Measurements from ENCODE around the gene LRCOL1. TPM values are rescaled to one million over a fixed set of nuclear protein-coding genes. Genes with fewer than 3 reads are reported as not detected.

The LRCOL1 gene
- total RNA-seq, 1 experiment from 2014 or later, result not detected

DNA sequence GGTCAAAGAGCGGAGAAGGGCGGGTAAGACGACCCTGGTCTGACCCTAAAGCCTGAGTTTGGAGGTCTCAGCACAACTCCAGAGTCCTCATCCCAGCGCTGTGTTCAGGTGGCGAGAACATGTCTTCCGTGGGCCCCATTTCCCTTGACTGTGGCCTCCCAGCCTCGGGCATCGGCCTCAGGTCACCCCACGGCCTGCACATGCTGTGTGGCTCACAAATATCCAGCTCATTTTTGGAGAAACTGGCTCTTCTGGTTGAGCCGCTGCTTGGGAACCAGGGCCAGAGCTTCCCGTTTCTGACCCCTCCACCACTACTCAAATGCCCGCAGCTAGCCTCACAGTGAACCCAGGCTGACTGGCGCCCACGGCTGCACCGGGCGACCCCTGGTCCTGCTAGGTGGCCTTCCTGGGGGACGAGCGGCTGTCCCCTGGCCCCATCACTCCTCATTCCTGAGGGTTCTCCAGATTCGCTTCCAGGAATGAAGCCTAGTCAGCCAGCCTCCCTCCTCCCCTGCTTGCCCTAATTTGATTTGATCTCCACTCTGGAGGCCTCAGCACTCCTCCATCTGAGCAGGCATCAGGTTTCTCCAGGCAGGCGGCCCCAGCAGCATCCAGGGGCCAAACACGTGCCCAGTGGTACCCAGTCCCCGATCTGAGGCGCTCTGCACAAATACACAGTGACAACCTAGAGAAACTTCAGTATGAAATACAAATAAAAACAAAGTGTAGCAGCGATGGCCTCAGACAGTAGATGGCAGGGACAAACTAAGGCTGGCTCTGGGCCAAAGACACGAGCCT lies 12.9 kb upstream of the LRCOL1 start:
- ATAC-seq (no peak), DNase-seq (ENCODE audit: low read depth, low spot score) (no peak)
- peaks cover 10% of the 10 kb centered on the region for H3K4me1 ChIP-seq (ENCODE audit: control insufficient read depth, insufficient read depth, low read length)
- intact Hi-C loops (cut with micrococcal nuclease; ENCODE audit: unreplicated experiment) (no loop called here), in situ Hi-C loops (cut with HindIII; ENCODE audit: low pct_unique_long_range_greater_than_20kb, low sequenced_read_pairs) (no loop called here)
- H3K36me3 ChIP-seq (ENCODE audit: control insufficient read depth, insufficient read depth, low read length), result no peaks in the 10 kb centered on the region
- BruUV-seq (replicated peaks), result no TSS peak
- H3K27me3 ChIP-seq (ENCODE audit: control insufficient read depth, insufficient read depth, low read length), result no peaks in the 10 kb centered on the region
- TF ChIP-seq, protein P1, sequence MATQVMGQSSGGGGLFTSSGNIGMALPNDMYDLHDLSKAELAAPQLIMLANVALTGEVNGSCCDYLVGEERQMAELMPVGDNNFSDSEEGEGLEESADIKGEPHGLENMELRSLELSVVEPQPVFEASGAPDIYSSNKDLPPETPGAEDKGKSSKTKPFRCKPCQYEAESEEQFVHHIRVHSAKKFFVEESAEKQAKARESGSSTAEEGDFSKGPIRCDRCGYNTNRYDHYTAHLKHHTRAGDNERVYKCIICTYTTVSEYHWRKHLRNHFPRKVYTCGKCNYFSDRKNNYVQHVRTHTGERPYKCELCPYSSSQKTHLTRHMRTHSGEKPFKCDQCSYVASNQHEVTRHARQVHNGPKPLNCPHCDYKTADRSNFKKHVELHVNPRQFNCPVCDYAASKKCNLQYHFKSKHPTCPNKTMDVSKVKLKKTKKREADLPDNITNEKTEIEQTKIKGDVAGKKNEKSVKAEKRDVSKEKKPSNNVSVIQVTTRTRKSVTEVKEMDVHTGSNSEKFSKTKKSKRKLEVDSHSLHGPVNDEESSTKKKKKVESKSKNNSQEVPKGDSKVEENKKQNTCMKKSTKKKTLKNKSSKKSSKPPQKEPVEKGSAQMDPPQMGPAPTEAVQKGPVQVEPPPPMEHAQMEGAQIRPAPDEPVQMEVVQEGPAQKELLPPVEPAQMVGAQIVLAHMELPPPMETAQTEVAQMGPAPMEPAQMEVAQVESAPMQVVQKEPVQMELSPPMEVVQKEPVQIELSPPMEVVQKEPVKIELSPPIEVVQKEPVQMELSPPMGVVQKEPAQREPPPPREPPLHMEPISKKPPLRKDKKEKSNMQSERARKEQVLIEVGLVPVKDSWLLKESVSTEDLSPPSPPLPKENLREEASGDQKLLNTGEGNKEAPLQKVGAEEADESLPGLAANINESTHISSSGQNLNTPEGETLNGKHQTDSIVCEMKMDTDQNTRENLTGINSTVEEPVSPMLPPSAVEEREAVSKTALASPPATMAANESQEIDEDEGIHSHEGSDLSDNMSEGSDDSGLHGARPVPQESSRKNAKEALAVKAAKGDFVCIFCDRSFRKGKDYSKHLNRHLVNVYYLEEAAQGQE (IDR thresholded peaks at IDR 0.05; ENCODE audit: insufficient read depth in 1 of 2, low read depth in 2 of 2, low read length in 1 of 2), result no peak
- TF ChIP-seq POLR2AphosphoS5 (IDR thresholded peaks at IDR 0.05; ENCODE audit: low read depth, low read length), result no peak
- TF ChIP-seq SIN3A (IDR thresholded peaks at IDR 0.05; ENCODE audit: borderline replicate concordance, insufficient read depth, low read depth, low read length), result no peak
- TF ChIP-seq, protein P2, sequence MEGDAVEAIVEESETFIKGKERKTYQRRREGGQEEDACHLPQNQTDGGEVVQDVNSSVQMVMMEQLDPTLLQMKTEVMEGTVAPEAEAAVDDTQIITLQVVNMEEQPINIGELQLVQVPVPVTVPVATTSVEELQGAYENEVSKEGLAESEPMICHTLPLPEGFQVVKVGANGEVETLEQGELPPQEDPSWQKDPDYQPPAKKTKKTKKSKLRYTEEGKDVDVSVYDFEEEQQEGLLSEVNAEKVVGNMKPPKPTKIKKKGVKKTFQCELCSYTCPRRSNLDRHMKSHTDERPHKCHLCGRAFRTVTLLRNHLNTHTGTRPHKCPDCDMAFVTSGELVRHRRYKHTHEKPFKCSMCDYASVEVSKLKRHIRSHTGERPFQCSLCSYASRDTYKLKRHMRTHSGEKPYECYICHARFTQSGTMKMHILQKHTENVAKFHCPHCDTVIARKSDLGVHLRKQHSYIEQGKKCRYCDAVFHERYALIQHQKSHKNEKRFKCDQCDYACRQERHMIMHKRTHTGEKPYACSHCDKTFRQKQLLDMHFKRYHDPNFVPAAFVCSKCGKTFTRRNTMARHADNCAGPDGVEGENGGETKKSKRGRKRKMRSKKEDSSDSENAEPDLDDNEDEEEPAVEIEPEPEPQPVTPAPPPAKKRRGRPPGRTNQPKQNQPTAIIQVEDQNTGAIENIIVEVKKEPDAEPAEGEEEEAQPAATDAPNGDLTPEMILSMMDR (IDR thresholded peaks at IDR 0.05), result no peak
- TF ChIP-seq TCF7L2 (IDR thresholded peaks at IDR 0.05; ENCODE audit: low read depth, low read length), result no peak
- H3K9me3 ChIP-seq (ENCODE audit: control insufficient read depth, insufficient read depth, low read depth, low read length), result no peaks in the 10 kb centered on the region
- no peak overlapping the region for H3K27ac ChIP-seq (ENCODE audit: low read length)
- ChIA-PET CTCF (interaction anchor here (1.2 kb wide), 1 partner anchor 15 kb away, joined by 3 read pairs; no protein-coding TSS in a partner anchor), POLR2A (no interaction called here)
- H3K4me3 ChIP-seq (ENCODE audit: low read depth in 2 of 2, low read length in 2 of 2), result no peak overlapping the region

DNA sequence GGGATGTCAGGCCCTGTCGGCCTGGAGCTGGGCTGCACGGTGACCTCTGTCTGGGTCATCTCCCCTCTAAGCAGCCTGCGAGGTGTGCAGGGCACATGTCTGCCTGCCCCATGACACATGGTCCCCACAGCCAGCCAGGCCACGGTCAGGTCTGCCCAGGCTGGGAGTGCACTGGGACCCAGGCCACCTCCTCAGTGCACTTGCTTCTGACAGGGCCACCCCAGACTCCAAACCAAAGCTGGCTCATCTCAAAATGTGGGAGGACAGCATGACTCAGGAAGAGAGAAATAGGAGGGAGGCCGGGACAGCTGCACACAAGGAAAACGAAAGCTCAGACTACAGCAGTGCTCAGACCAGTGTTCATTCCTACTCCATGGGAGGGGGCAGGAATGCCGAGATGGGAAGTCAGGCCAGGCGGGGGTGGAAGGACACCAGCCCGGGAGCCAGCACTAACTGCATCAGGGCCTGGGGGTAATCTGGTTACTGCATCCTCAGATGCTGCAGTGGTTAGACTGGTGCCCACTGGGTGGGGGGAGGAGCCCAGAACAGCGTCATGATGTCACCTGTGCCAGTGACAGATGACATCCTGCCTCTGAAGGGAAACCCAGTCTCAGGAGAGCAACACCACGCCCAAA lies 12.2 kb upstream of the LRCOL1 start:
- no TSS peak for BruUV-seq (replicated peaks)
- Histone ChIP-seq H3K27me3 (ENCODE audit: control insufficient read depth, insufficient read depth, low read length) (peaks cover 3% of the 10 kb centered on the region; the same call in 1 of the 2 replicates), H3K4me1 (ENCODE audit: control insufficient read depth, insufficient read depth, low read length) (peaks cover 10% of the 10 kb centered on the region), H3K4me3 (ENCODE audit: low read depth in 2 of 2, low read length in 2 of 2) (no peak overlapping the region), H3K9me3 (ENCODE audit: control insufficient read depth, insufficient read depth, low read depth, low read length) (no peaks in the 10 kb centered on the region), H3K27ac (ENCODE audit: low read length) (no peak overlapping the region), H3K36me3 (ENCODE audit: control insufficient read depth, insufficient read depth, low read length) (no peaks in the 10 kb centered on the region)
- no peak for TF ChIP-seq POLR2AphosphoS5 (IDR thresholded peaks at IDR 0.05; ENCODE audit: low read depth, low read length)
- TF ChIP-seq, protein P2 (IDR thresholded peaks at IDR 0.05), result no peak
- TF ChIP-seq, protein P1 (IDR thresholded peaks at IDR 0.05; ENCODE audit: insufficient read depth in 1 of 2, low read depth in 2 of 2, low read length in 1 of 2), result no peak
- TF ChIP-seq TCF7L2 (IDR thresholded peaks at IDR 0.05; ENCODE audit: low read depth, low read length), result no peak
- TF ChIP-seq SIN3A (IDR thresholded peaks at IDR 0.05; ENCODE audit: borderline replicate concordance, insufficient read depth, low read depth, low read length), result no peak
- no peak for DNase-seq (ENCODE audit: low read depth, low spot score)
- intact Hi-C loops (cut with micrococcal nuclease; ENCODE audit: unreplicated experiment), result no loop called here
- ChIA-PET POLR2A (interaction anchor here (0.6 kb wide), 1 partner anchor 12 kb away, joined by 3 read pairs; no protein-coding TSS in a partner anchor), CTCF (interaction anchor here (1.2 kb wide), 1 partner anchor 16 kb away, joined by 3 read pairs; no protein-coding TSS in a partner anchor)
- peak; percentile 32 for ATAC-seq
- in situ Hi-C loops (cut with HindIII; ENCODE audit: low pct_unique_long_range_greater_than_20kb, low sequenced_read_pairs), result no loop called here

Data from Panc1 (cell line).